ENCODE data around the gene ABL1. TPM values are rescaled to one million over a fixed set of nuclear protein-coding genes. Genes with fewer than 3 reads are reported as not detected.

ABL1 gene
- total RNA-seq, 1 donor from 2014 or later = 31.2 TPM

DNA sequence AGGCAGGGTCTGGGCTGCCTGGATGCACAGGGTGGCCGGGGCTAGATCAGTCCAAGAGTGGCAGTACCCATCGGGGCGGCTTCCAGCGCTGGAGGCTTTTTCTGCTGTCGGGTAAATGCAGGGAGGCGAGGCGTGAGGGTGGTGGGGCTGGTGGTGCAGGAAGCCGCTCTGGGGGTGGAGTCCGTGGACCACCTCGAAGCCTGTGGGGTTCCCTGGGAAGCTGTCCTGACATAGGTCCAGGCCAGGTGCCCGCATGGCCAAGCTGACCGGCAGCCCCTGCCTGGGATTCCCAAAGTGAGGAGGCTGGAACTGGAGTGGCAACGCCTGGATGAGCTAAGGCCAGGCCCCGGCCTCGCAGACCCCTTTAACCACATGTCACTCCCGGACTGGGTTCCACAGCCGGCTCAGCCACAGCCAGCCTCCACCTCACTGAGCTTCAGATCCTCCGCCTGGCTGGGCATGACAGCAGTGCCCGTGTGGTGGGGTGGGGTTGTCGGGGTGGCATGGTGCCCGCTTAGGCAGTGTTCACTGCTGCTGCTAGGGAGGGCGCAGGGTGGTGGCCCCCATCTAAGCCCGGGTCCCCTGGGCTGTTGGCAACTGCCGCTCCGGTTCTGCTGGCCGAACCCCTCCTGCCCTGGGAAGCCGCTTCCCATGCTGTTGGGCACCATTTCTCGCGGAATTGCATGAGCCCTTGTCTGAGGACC lies 62.9 kb downstream of the ABL1 start:
- DNase-seq (ENCODE audit: low read depth) = no peak
- no peak overlapping the region for H3K4me3 ChIP-seq (ENCODE audit: low read depth, low read length)
- TF ChIP-seq, protein P1, sequence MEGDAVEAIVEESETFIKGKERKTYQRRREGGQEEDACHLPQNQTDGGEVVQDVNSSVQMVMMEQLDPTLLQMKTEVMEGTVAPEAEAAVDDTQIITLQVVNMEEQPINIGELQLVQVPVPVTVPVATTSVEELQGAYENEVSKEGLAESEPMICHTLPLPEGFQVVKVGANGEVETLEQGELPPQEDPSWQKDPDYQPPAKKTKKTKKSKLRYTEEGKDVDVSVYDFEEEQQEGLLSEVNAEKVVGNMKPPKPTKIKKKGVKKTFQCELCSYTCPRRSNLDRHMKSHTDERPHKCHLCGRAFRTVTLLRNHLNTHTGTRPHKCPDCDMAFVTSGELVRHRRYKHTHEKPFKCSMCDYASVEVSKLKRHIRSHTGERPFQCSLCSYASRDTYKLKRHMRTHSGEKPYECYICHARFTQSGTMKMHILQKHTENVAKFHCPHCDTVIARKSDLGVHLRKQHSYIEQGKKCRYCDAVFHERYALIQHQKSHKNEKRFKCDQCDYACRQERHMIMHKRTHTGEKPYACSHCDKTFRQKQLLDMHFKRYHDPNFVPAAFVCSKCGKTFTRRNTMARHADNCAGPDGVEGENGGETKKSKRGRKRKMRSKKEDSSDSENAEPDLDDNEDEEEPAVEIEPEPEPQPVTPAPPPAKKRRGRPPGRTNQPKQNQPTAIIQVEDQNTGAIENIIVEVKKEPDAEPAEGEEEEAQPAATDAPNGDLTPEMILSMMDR (conservative IDR thresholded peaks at IDR 0.05; ENCODE audit: low read depth, low read length) = no peak

GRCh38 chr9:130898552-130898852 lies 63.4 kb downstream of the ABL1 start:
- no peak for DNase-seq (ENCODE audit: low read depth)
- H3K4me3 ChIP-seq (ENCODE audit: low read depth, low read length) = no peak overlapping the region
- TF ChIP-seq, protein P1 (conservative IDR thresholded peaks at IDR 0.05; ENCODE audit: low read depth, low read length) = no peak

DNA sequence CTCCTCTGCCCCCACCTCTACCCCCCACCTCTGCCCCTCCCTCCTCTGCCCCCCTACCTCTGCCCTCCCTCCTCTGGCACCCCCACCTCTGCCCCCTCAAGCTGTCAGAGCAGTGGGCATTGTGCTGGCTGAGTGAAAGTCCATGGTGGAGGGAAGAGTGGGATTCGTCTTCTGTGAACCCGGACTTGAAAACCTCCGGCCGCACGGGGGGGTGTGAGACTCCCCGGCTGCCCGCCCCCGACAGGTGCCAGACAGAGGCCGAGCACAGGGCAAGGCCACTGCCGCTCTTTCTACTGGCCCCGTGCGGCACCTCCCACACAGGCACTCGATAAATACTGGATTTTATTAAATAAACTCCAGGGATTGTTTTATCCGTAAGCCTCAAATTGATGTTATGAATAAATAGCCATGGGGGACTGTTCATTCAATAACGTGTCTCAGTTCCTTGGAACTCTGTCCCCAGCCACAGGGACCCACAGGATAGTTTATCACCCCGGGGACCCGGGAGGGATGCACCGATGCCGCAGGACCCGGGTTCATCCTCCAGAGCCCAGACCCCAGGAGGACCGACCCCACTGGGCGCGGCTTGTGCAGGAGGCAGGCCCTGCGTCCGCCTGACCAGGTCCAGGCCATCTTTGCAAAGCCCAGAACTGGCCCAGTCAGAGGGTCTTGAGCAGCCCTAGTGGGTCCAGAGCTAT lies 64.1 kb downstream of the ABL1 start:
- TF ChIP-seq, protein P1 (conservative IDR thresholded peaks at IDR 0.05; ENCODE audit: low read depth, low read length) = no peak
- DNase-seq (ENCODE audit: low read depth) = no peak
- no peak overlapping the region for H3K4me3 ChIP-seq (ENCODE audit: low read depth, low read length)

GRCh38 chr9:130900701-130901497 lies 65.8 kb downstream of the ABL1 start:
- no peak overlapping the region for H3K4me3 ChIP-seq (ENCODE audit: low read depth, low read length)
- no peak for DNase-seq (ENCODE audit: low read depth)
- TF ChIP-seq, protein P1 (conservative IDR thresholded peaks at IDR 0.05; ENCODE audit: low read depth, low read length) = no peak

DNA sequence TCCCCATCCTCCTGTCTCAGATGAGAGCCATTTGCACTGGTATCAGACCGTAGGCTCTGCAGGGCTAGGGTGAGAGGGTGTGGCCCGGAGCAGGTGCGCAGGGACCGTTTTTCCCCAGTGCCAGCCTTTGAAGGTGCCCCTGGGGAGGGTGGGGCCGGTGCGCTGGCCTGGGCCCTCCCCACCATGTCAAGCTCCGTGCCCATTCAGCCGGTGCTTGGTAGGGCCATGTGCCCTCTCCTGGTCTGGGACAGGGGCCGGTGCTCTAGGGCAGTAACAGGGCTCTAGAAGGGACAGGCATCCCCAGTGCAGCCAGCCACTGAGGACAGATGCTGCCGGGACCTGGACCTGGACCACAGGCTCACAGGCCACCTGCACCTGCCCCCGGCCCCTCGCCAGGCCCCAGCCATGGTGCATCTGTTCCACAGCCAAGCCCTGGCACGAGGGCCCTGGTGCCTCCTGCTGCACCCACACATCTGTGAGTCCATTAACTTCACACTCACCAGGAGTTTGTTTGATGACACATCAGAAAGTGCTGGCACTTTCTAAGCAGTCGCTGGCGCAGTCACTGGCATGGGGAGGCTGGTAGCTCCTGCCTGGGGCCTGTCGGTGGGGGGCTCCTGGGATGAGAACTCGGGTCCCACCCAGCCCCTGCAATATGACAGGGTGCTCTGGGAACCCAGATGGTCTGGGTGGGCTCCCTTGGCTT lies 66.6 kb downstream of the ABL1 start:
- TF ChIP-seq, protein P1 (conservative IDR thresholded peaks at IDR 0.05; ENCODE audit: low read depth, low read length) = no peak
- no peak for DNase-seq (ENCODE audit: low read depth)
- no peak overlapping the region for H3K4me3 ChIP-seq (ENCODE audit: low read depth, low read length)

DNA sequence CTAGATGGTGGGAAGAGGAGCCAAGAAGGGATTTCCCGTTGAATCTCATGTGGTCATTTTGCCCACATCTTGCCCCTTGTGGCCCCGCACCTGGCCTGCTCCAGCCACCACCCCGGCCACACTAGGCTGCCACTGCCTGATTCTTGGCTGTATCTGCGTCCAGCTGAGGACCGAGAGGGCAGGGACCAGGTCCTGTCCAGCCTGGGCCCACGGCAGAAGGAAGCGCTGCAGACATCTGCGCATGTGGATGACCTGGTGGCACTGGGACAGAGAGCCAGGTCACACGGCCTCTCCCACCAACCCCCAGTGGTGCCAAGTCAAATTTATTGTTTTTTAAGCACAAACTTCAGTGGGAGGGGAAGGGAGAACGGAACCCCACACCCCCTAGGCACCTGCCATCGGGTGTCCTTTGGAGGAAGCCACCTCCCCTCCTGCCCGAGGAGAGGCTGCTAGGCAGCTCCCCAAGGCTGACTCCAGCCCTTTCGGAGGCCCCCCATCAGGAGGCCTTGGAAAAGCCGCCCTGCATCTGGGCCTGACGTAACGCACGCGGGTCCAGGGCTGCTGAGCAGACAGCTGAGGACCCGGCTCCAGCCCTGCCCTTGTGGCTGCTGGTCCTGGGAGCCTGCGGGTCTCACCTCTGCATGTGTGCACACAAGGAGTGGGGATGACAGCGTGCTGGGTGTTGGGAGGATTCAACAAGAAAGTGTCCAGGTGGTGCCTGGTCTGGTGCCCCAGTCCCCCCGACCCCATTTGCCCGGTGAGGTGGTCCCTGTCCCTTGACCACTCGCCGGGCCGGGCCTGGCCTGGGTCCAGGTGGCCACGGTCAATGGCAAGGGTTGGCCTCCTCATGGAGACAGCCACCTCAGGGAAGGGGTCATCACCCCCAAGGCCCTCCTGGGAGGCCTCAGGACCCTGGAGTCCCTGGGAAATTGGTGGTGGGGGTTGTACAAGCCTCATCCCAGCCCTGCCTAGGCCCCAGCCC lies 67.4 kb downstream of the ABL1 start:
- DNase-seq (ENCODE audit: low read depth) = no peak
- TF ChIP-seq, protein P1 (conservative IDR thresholded peaks at IDR 0.05; ENCODE audit: low read depth, low read length) = no peak
- H3K4me3 ChIP-seq (ENCODE audit: low read depth, low read length) = no peak overlapping the region
